Osteocyte (in vitro differentiated cells): ENCODE measurements around the gene RAD51B. TPM values are rescaled to one million over a fixed set of nuclear protein-coding genes. Genes with fewer than 3 reads are reported as not detected.
"Not testable (repeated sequence)": the region's sequence is repeated elsewhere in the genome, so short reads cannot be mapped to it uniquely, and the experiment has no call there.

Source experiments
- DNase-seq: peaks from one replicate; pipeline ENCODE4 v3.0.0; 2021; ENCODE audit warnings: mixed read lengths; ENCODE audit not compliant: unreplicated experiment; ENCODE audit errors: extremely low spot score
- H3K27ac Mint-ChIP-seq: one replicate; pipeline ENCODE4 v1.8.0; 2021; ENCODE audit warnings: mild to moderate bottlenecking, mixed read lengths; ENCODE audit not compliant: unreplicated experiment
- H3K27me3 Mint-ChIP-seq: one replicate; pipeline ENCODE4 v1.8.0; 2021; ENCODE audit warnings: mixed read lengths; ENCODE audit not compliant: unreplicated experiment
- H3K36me3 Mint-ChIP-seq: one replicate; pipeline ENCODE4 v1.8.0; 2021; ENCODE audit warnings: mixed read lengths; ENCODE audit not compliant: unreplicated experiment
- H3K4me1 Mint-ChIP-seq: one replicate; pipeline ENCODE4 v1.8.0; 2021; ENCODE audit warnings: mixed read lengths; ENCODE audit not compliant: unreplicated experiment
- H3K4me3 Mint-ChIP-seq: one replicate; pipeline ENCODE4 v1.8.0; 2021; ENCODE audit warnings: mild to moderate bottlenecking, moderate library complexity, mixed read lengths; ENCODE audit not compliant: unreplicated experiment
- H3K9me3 Mint-ChIP-seq: one replicate; pipeline ENCODE4 v1.8.0; 2021; ENCODE audit warnings: mixed read lengths; ENCODE audit not compliant: unreplicated experiment
- total RNA-seq: library from RNA; stranded (reverse); gene quantifications from 2 replicates; pipeline ENCODE4 v1.2.1, GENCODE V29; 2021
- TF ChIP-seq, protein P1 (sequence below): fragments of 200-600 bp; sonication (generic); IDR thresholded peaks from 2 replicates; pipeline ENCODE4 v1.5.0; 2021; ENCODE audit warnings: antibody characterized with exemption, mild to moderate bottlenecking, moderate library complexity

Gene RAD51B
- total RNA-seq, 1 donor from 2014 or later: 12.7 TPM

GRCh38 chr14:68427550-68427890 is 607.9 kb downstream of the RAD51B start:
- TF ChIP-seq, protein P1, sequence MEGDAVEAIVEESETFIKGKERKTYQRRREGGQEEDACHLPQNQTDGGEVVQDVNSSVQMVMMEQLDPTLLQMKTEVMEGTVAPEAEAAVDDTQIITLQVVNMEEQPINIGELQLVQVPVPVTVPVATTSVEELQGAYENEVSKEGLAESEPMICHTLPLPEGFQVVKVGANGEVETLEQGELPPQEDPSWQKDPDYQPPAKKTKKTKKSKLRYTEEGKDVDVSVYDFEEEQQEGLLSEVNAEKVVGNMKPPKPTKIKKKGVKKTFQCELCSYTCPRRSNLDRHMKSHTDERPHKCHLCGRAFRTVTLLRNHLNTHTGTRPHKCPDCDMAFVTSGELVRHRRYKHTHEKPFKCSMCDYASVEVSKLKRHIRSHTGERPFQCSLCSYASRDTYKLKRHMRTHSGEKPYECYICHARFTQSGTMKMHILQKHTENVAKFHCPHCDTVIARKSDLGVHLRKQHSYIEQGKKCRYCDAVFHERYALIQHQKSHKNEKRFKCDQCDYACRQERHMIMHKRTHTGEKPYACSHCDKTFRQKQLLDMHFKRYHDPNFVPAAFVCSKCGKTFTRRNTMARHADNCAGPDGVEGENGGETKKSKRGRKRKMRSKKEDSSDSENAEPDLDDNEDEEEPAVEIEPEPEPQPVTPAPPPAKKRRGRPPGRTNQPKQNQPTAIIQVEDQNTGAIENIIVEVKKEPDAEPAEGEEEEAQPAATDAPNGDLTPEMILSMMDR: no peak
- no peaks in the 10 kb centered on the region for H3K4me1 Mint-ChIP-seq
- no peak for DNase-seq
- H3K36me3 Mint-ChIP-seq: peaks cover 4% of the 10 kb centered on the region
- no peaks in the 10 kb centered on the region for H3K27me3 Mint-ChIP-seq
- H3K9me3 Mint-ChIP-seq: no peaks in the 10 kb centered on the region
- no peak overlapping the region for H3K27ac Mint-ChIP-seq
- no peak overlapping the region for H3K4me3 Mint-ChIP-seq

- DNase-seq, H3K27ac Mint-ChIP-seq, H3K4me1 Mint-ChIP-seq, H3K27me3 Mint-ChIP-seq, H3K9me3 Mint-ChIP-seq, H3K36me3 Mint-ChIP-seq, H3K4me3 Mint-ChIP-seq: not testable (repeated sequence)
These were observed 609.3 kb downstream of the RAD51B start for GRCh38 chr14:68428900-68429299.

DNA sequence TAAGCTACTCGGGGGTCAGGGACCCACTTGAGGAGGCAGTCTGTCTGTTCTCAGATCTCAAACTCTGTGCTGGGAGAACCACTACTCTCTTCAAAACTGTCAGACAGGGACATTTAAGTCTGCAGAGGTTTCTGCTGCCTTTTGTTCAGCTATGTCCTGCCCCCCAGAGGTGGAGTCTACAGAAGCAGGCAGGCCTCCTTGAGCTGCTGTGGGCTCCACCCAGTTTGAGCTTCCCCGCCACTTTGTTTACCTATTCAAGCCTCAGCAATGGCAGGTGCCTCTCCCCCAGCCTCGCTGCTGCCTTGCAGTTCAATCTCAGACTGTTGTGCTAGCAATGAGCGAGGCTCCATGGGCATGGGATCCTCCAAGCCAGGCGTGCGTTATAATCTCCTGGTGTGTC is 614.6 kb downstream of the RAD51B start:
- H3K27me3 Mint-ChIP-seq, H3K4me1 Mint-ChIP-seq, DNase-seq, H3K27ac Mint-ChIP-seq, H3K4me3 Mint-ChIP-seq, H3K9me3 Mint-ChIP-seq, H3K36me3 Mint-ChIP-seq: not testable (repeated sequence)

GRCh38 chr14:68435631-68436030 is 616.1 kb downstream of the RAD51B start:
- H3K4me3 Mint-ChIP-seq, DNase-seq, H3K36me3 Mint-ChIP-seq, H3K27ac Mint-ChIP-seq, H3K9me3 Mint-ChIP-seq, H3K27me3 Mint-ChIP-seq, H3K4me1 Mint-ChIP-seq: not testable (repeated sequence)

- Mint-ChIP-seq H3K27me3 (no peaks in the 10 kb centered on the region), H3K27ac (no peak overlapping the region), H3K9me3 (peaks cover 9% of the 10 kb centered on the region), H3K4me1 (peaks cover 28% of the 10 kb centered on the region), H3K36me3 (no peaks in the 10 kb centered on the region), H3K4me3 (no peak overlapping the region)
- DNase-seq: no peak
- TF ChIP-seq, protein P1: no peak
These were observed 620.1 kb downstream of the RAD51B start for GRCh38 chr14:68439676-68440075.

DNA sequence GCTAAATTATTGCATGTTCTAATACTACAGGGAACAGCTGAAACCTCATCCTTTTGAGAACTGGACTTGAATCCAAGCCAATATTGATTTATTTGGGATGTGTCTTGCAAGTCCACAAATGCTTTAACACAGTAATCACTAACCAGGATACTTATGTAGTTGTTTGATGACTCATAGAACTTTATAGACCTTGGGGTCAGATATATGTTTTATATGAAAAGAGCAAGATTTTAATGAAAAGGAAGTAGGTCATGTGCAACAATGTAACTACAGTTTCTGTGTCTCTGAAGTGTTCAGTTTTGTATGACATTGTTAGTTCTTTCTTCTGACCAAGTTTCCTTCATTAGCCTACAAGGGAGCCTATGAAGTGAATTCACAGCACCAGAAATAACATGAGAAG is 621.2 kb downstream of the RAD51B start:
- TF ChIP-seq, protein P1: no peak
- Mint-ChIP-seq H3K36me3 (no peaks in the 10 kb centered on the region), H3K27ac (no peak overlapping the region), H3K4me1 (peaks cover 37% of the 10 kb centered on the region), H3K4me3 (no peak overlapping the region), H3K9me3 (peaks cover 9% of the 10 kb centered on the region), H3K27me3 (no peaks in the 10 kb centered on the region)
- DNase-seq: no peak

DNA sequence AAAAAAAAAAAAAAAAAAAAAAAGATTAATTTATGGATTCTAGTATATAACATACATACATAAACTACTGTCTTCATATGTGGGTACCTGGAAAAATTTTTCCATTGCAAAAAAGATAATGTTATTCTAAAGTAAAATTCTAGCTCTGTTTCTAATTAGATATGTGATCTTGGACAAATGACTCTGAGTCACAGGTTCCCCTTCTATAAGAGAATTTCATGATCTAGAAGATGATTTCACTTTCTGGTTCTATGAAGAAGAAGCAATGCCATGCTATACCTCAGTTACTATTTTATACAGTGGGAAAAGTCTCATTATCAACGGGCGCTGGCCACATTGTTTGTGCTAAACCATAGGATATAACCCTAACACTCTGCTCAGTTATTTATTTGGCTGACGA is 622.0 kb downstream of the RAD51B start:
- Mint-ChIP-seq H3K36me3 (no peaks in the 10 kb centered on the region), H3K9me3 (peaks cover 2% of the 10 kb centered on the region), H3K4me1 (peaks cover 37% of the 10 kb centered on the region), H3K4me3 (no peak overlapping the region), H3K27me3 (no peaks in the 10 kb centered on the region), H3K27ac (no peak overlapping the region)
- TF ChIP-seq, protein P1: no peak
- DNase-seq: no peak
